ENCODE results near the gene MASP2. TPM values are rescaled to one million over a fixed set of nuclear protein-coding genes. Genes with fewer than 3 reads are reported as not detected.

The MASP2 gene
- total and polyA plus RNA-seq, 2 of the 8 experiments (the other 6 are each of a cell fraction or from before 2014, with no cell fraction given), result 0.54 to 1.2 TPM

DNA sequence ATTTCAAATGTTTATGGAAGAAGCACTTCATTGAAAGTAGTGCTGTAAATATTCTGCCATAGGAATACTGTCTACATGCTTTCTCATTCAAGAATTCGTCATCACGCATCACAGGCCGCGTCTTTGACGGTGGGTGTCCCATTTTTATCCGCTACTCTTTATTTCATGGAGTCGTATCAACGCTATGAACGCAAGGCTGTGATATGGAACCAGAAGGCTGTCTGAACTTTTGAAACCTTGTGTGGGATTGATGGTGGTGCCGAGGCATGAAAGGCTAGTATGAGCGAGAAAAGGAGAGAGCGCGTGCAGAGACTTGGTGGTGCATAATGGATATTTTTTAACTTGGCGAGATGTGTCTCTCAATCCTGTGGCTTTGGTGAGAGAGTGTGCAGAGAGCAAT is 23.8 kb downstream of the MASP2 start:
- DNase-seq (ENCODE audit: low read depth in 1 of 2, low spot score in 2 of 2) (no peak), FAIRE-seq (no peak)
- no peak overlapping the region for H3K27ac ChIP-seq (ENCODE audit: low read depth, low read length)
- peaks cover 33 to 91% (median 62%) of the 10 kb centered on the region in 4 experiments for H3K36me3 ChIP-seq (ENCODE audit: control insufficient read depth in 2 of 4, insufficient read depth in 4 of 4, low read length in 3 of 4)
- no peaks in the 10 kb centered on the region for H3K27me3 ChIP-seq (replicated peaks in 1 of 4; ENCODE audit: control insufficient read depth in 3 of 4, extremely low read depth in 1 of 4, insufficient read depth in 3 of 4, low read length in 3 of 4)
- no peak overlapping the region for H3K23ac ChIP-seq (ENCODE audit: insufficient read length)
- no peak overlapping the region for H3K14ac ChIP-seq (ENCODE audit: insufficient read length)
- POLR2A ChIA-PET (ENCODE audit: partially characterized antibody), result interaction anchor here (0.8 to 3.8 kb wide), 6 partner anchors 8 to 102 kb away, joined by 3 to 20 read pairs (median 10); partner anchors contain the start of gene TARDBP
- H3K9me3 ChIP-seq (ENCODE audit: insufficient read depth in 2 of 2, low read depth in 1 of 2, low read length in 1 of 2), result no peaks in the 10 kb centered on the region; a peak in 1 of 4 replicates
- WGBS, 2 experiments (ENCODE audit: extremely low coverage in 1 of 2, insufficient coverage in 1 of 2, insufficient read length in 1 of 2, insufficient replicate concordance in 2 of 2, low coverage in 1 of 2, low lambda C conversion rate in 2 of 2, missing lambda C conversion rate in 1 of 2), result 95% methylated on average over 14 of the region's 14 CpGs; no CpG with 5 or more reads in 1 of the 2 experiments
- no peak overlapping the region for H3K4me2 ChIP-seq (ENCODE audit: insufficient read depth in 1 of 2, low read depth in 2 of 2, low read length in 2 of 2)
- H3K4me1 ChIP-seq (replicated peaks in 1 of 4; ENCODE audit: control insufficient read depth in 3 of 4, insufficient read depth in 4 of 4, low read length in 3 of 4), result no peaks in the 10 kb centered on the region; a peak in 1 of 7 replicates
- H2AFZ ChIP-seq (ENCODE audit: low read length), result no peak overlapping the region
- no peak overlapping the region for H3K9ac ChIP-seq (replicated peaks in 1 of 4; ENCODE audit: extremely low read depth in 1 of 4, low read depth in 3 of 4, low read length in 3 of 4)
- H2BK5ac ChIP-seq (ENCODE audit: low read depth, low read length), result no peak overlapping the region
- H2BK120ac ChIP-seq (replicated peaks; ENCODE audit: low read depth, low read length), result no peak overlapping the region
- no peak overlapping the region for H4K91ac ChIP-seq (replicated peaks; ENCODE audit: insufficient read length, low read length)
- H3K18ac ChIP-seq (ENCODE audit: extremely low read depth, low read length), result no peak overlapping the region
- TF ChIP-seq NRF1 (IDR thresholded peaks at IDR 0.05; ENCODE audit: low read depth, low read length) (no peak), TAF1 (IDR thresholded peaks at IDR 0.05; ENCODE audit: low read depth, low read length) (no peak), RBBP5 (IDR thresholded peaks at IDR 0.05; ENCODE audit: borderline replicate concordance, low read depth, low read length) (no peak), HDAC6 (IDR thresholded peaks at IDR 0.05; ENCODE audit: low read depth, low read length) (no peak), CHD1 (IDR thresholded peaks at IDR 0.05; ENCODE audit: low read depth, low read length) (no peak), KDM5A (IDR thresholded peaks at IDR 0.05; ENCODE audit: low read length) (no peak), POLR2A (IDR thresholded peaks at IDR 0.05; ENCODE audit: control extremely low read depth in 1 of 2, low read depth in 2 of 2, low read length in 2 of 2) (no peak)
- TF ChIP-seq, protein P1, sequence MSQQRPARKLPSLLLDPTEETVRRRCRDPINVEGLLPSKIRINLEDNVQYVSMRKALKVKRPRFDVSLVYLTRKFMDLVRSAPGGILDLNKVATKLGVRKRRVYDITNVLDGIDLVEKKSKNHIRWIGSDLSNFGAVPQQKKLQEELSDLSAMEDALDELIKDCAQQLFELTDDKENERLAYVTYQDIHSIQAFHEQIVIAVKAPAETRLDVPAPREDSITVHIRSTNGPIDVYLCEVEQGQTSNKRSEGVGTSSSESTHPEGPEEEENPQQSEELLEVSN (IDR thresholded peaks at IDR 0.05), result no peak
- TF ChIP-seq, protein P2, sequence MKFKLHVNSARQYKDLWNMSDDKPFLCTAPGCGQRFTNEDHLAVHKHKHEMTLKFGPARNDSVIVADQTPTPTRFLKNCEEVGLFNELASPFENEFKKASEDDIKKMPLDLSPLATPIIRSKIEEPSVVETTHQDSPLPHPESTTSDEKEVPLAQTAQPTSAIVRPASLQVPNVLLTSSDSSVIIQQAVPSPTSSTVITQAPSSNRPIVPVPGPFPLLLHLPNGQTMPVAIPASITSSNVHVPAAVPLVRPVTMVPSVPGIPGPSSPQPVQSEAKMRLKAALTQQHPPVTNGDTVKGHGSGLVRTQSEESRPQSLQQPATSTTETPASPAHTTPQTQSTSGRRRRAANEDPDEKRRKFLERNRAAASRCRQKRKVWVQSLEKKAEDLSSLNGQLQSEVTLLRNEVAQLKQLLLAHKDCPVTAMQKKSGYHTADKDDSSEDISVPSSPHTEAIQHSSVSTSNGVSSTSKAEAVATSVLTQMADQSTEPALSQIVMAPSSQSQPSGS (IDR thresholded peaks at IDR 0.05; ENCODE audit: low read length), result no peak
- H3K56ac ChIP-seq (replicated peaks; ENCODE audit: insufficient read length, low read depth, low read length), result no peak overlapping the region
- H4K8ac ChIP-seq (ENCODE audit: extremely low read depth, insufficient read depth, low read length), result no peak overlapping the region; the same call in 1 of the 2 replicates
- no peak overlapping the region for H4K5ac ChIP-seq (ENCODE audit: insufficient read length, low read depth, low read length)
- CTCF ChIA-PET (ENCODE audit: partially characterized antibody), result interaction anchor here (0.6 to 1.2 kb wide), 2 partner anchors 14 to 66 kb away, joined by 3 to 4 read pairs; no protein-coding TSS in a partner anchor
- no peak overlapping the region for H2BK20ac ChIP-seq (ENCODE audit: low read length)
- no peak overlapping the region for H2BK15ac ChIP-seq (ENCODE audit: low read length)
- peaks cover 0 to 11% of the 10 kb centered on the region in 2 experiments; a peak in 1 of 4 replicates for H3K79me2 ChIP-seq (ENCODE audit: control insufficient read depth in 1 of 2, insufficient read depth in 2 of 2, low read length in 2 of 2)
- no peak overlapping the region for H2BK12ac ChIP-seq (ENCODE audit: low read depth, low read length)
- H3K79me1 ChIP-seq (ENCODE audit: low read depth, low read length), result no peaks in the 10 kb centered on the region; the same call in 1 of the 2 replicates
- no peak overlapping the region for H3K4ac ChIP-seq (replicated peaks; ENCODE audit: insufficient read length, low read depth, low read length)
- H4K20me1 ChIP-seq (replicated peaks in 1 of 2; ENCODE audit: control insufficient read depth in 1 of 2, insufficient read depth in 2 of 2, low read length in 2 of 2), result peaks cover 3 to 12% of the 10 kb centered on the region in 2 experiments
- no peak overlapping the region for H2AK5ac ChIP-seq (ENCODE audit: low read depth, low read length)
- no peaks in the 10 kb centered on the region for H3K23me2 ChIP-seq (ENCODE audit: low read depth, low read length)
- H3K4me3 ChIP-seq (ENCODE audit: extremely low read depth in 1 of 4, insufficient read depth in 2 of 4, low read depth in 3 of 4, low read length in 4 of 4), result no peak overlapping the region
